NT2/D1 (cell line): ENCODE measurements around the gene CAPRIN2.

Source experiments
- SUZ12 ChIP-seq: IDR thresholded peaks from 2 replicates; pipeline ENCODE4 v1.6.1; 2011; ENCODE audit not compliant: insufficient read length, insufficient read depth; ENCODE audit errors: extremely low read depth
- YY1 ChIP-seq: IDR thresholded peaks from 2 replicates; pipeline ENCODE4 v1.6.1; 2011; ENCODE audit not compliant: insufficient read length, insufficient read depth
- ZNF274 ChIP-seq: IDR thresholded peaks from 2 replicates; pipeline ENCODE4 v1.6.1; 2011; ENCODE audit warnings: mild to moderate bottlenecking, low read depth, low read length

- no peak for TF ChIP-seq ZNF274
- no peak for TF ChIP-seq SUZ12
- TF ChIP-seq YY1 = no peak
Measured at GRCh38 chr12:30774599-30774998, 19.8 kb upstream of the CAPRIN2 start.
